HepG2 (cell line): ENCODE data around the gene ZNHIT1. TPM values are rescaled to one million over a fixed set of nuclear protein-coding genes. Genes with fewer than 3 reads are reported as not detected.
A peak's percentile ranks its signal among the peaks of the same experiment; 100 is the strongest.

ENCODE experiments used
- BRD4 ChIP-seq: sonication (generic); formaldehyde crosslinking; IDR thresholded peaks from 2 replicates; pipeline ENCODE4 v1.4.0; 2020; ENCODE audit warnings: missing genetic modification reagents
- CBFB ChIP-seq: sonication (generic); formaldehyde crosslinking; IDR thresholded peaks from 2 replicates; pipeline ENCODE4 v1.4.0; 2020; ENCODE audit warnings: missing genetic modification reagents
- DNMT3B ChIP-seq: conservative IDR thresholded peaks from 2 replicates; pipeline ENCODE4 v1.6.1; 2016; ENCODE audit warnings: missing biosample characterization, control low read depth
- GTF2F1 ChIP-seq: fragments of 150-350 bp; IDR thresholded peaks from 2 replicates; pipeline ENCODE4 v1.6.1; 2014; ENCODE audit warnings: low read length
- HES4 ChIP-seq: sonication (generic); formaldehyde crosslinking; IDR thresholded peaks from 2 replicates; pipeline ENCODE4 v1.9.0; 2021; ENCODE audit warnings: mild to moderate bottlenecking, missing genetic modification reagents, borderline replicate concordance
- HNF4A ChIP-seq: sonication (generic); formaldehyde crosslinking; IDR thresholded peaks from 2 replicates; pipeline ENCODE4 v1.4.0; 2020; ENCODE audit warnings: missing genetic modification reagents
- MBNL3 ChIP-seq: fragments of 250-450 bp; sonication (Bioruptor Pico); conservative IDR thresholded peaks from 2 replicates; pipeline ENCODE4 v1.8.0; 2022; ENCODE audit warnings: mild to moderate bottlenecking, inconsistent platforms
- MIXL1 ChIP-seq: IDR thresholded peaks from 2 replicates; pipeline ENCODE4 v1.6.1; 2016
- MLLT10 ChIP-seq: sonication (generic); formaldehyde crosslinking; IDR thresholded peaks from 2 replicates; pipeline ENCODE4 v1.4.0; 2020; ENCODE audit warnings: missing genetic modification reagents
- NCOA2 ChIP-seq: sonication (generic); formaldehyde crosslinking; IDR thresholded peaks from 2 replicates; pipeline ENCODE4 v1.8.0; 2022; ENCODE audit warnings: inconsistent platforms
- NR3C1 ChIP-seq: sonication (generic); formaldehyde crosslinking; IDR thresholded peaks from 2 replicates; pipeline ENCODE4 v1.4.0; 2020; ENCODE audit warnings: missing genetic modification reagents
- PCBP1 ChIP-seq: fragments of 200-400 bp; formaldehyde crosslinking; IDR thresholded peaks from 2 replicates; pipeline ENCODE4 v1.6.1; 2017; ENCODE audit warnings: mild to moderate bottlenecking, low read depth, low read length, borderline replicate concordance
- REXO4 ChIP-seq: sonication (generic); formaldehyde crosslinking; IDR thresholded peaks from 2 replicates; pipeline ENCODE4 v1.8.0; 2022; ENCODE audit warnings: missing genetic modification reagents, mild to moderate bottlenecking, borderline replicate concordance
- RFX1 ChIP-seq: fragments of 450-650 bp; IDR thresholded peaks from 2 replicates; pipeline ENCODE4 v1.6.1; 2017
- SALL2 ChIP-seq: sonication (generic); formaldehyde crosslinking; IDR thresholded peaks from 2 replicates; pipeline ENCODE4 v1.8.1; 2023; ENCODE audit warnings: mild to moderate bottlenecking, missing genetic modification reagents, inconsistent platforms
- TAF1 ChIP-seq: sonication (generic); formaldehyde crosslinking; IDR thresholded peaks from 2 replicates; pipeline ENCODE4 v1.4.0; 2020; ENCODE audit warnings: missing genetic modification reagents
- ZFP36 ChIP-seq: fragments of 150-350 bp; IDR thresholded peaks from 2 replicates; pipeline ENCODE4 v1.6.1; 2018; ENCODE audit warnings: borderline replicate concordance, low read length, low read depth; ENCODE audit not compliant: partially characterized antibody
- ZNF143 ChIP-seq: sonication (generic); formaldehyde crosslinking; IDR thresholded peaks from 2 replicates; pipeline ENCODE4 v1.4.0; 2020; ENCODE audit warnings: missing genetic modification reagents
- ZNF18 ChIP-seq: sonication (generic); formaldehyde crosslinking; IDR thresholded peaks from 2 replicates; pipeline ENCODE4 v1.8.0; 2022; ENCODE audit warnings: mild to moderate bottlenecking, missing genetic modification reagents; ENCODE audit not compliant: insufficient replicate concordance
- ZNF205 ChIP-seq: IDR thresholded peaks from 2 replicates; pipeline ENCODE4 v1.6.1; 2018; ENCODE audit warnings: missing biosample characterization, missing genetic modification reagents
- ZNF576 ChIP-seq: sonication (generic); formaldehyde crosslinking; IDR thresholded peaks from 2 replicates; pipeline ENCODE4 v1.4.0; 2020; ENCODE audit warnings: mild to moderate bottlenecking, missing genetic modification reagents
- ZNF629 ChIP-seq: sonication (generic); formaldehyde crosslinking; conservative IDR thresholded peaks from 2 replicates; pipeline ENCODE4 v1.5.0; 2020; ENCODE audit warnings: missing genetic modification reagents
- ZSCAN30 ChIP-seq: sonication (generic); formaldehyde crosslinking; IDR thresholded peaks from 2 replicates; pipeline ENCODE4 v1.5.0; 2020; ENCODE audit warnings: mild to moderate bottlenecking, missing genetic modification reagents
- polyA plus RNA-seq, 8 experiments: library from polyadenylated mRNA; depleted of rRNA in 3 of 8; stranded (reverse) in 7 of 8; unstranded in 1 of 8; fragments of >200 nt; fragmentation: Illumina TruSeq in 4 of 8; extraction: Trizol in 4 of 8; gene quantifications; 2 replicates each; pipeline versions ENCODE4 v1.2.1 to v1.2.3, GENCODE V29; 2011 to 2016; ENCODE audit warnings: low read depth in 4 of 8, missing spikeins in 1 of 8, mixed read lengths in 1 of 8; ENCODE audit not compliant: insufficient read depth in 1 of 8
- total RNA-seq, 5 experiments: library from RNA; depleted of rRNA; stranded (reverse); fragments of >200 nt; fragmentation: Illumina TruSeq; extraction: Trizol; gene quantifications; 2 replicates each; pipeline ENCODE4 v1.2.3, GENCODE V29; 2016; ENCODE audit warnings: low read depth in 1 of 5
- TF ChIP-seq, protein P1 (sequence below): sonication (generic); formaldehyde crosslinking; IDR thresholded peaks from 2 replicates; pipeline ENCODE4 v1.8.1; 2023; ENCODE audit warnings: missing genetic modification reagents, inconsistent platforms, borderline replicate concordance
- TF ChIP-seq, protein P2 (sequence below): sonication (generic); formaldehyde crosslinking; IDR thresholded peaks from 2 replicates; pipeline ENCODE4 v1.4.0; 2020; ENCODE audit warnings: missing genetic modification reagents
- TF ChIP-seq, protein P3 (sequence below): sonication (generic); formaldehyde crosslinking; IDR thresholded peaks from 2 replicates; pipeline ENCODE4 v1.4.0; 2020; ENCODE audit warnings: mild to moderate bottlenecking, low read depth, missing genetic modification reagents

ZNHIT1 gene
- total and polyA plus RNA-seq, 2 of the 13 experiments (the other 11 are each of a cell fraction or from before 2014, with no cell fraction given) = 32.5 to 64.5 TPM

GRCh38 chr7:101251871-101252659 is 34.1 kb downstream of the ZNHIT1 start (continued):
- TF ChIP-seq TAF1 (CRISPR knock-in tag) (peak; percentile 71), ZNF576 (CRISPR knock-in tag) (no peak), NR3C1 (no peak), HES4 (CRISPR knock-in tag) (no peak), RFX1 (no peak), DNMT3B (CRISPR knock-in tag) (0 out of 2 replicates have a peak, but pooled peaks have one; percentile 44), ZNF629 (CRISPR knock-in tag) (no peak), ZNF205 (CRISPR knock-in tag) (peak; percentile 39; the same call in 1 of the 2 replicates), ZNF18 (CRISPR knock-in tag) (peak; percentile 12), MBNL3 (no peak), HNF4A (CRISPR knock-in tag) (no peak), NCOA2 (no peak), ZSCAN30 (CRISPR knock-in tag) (no peak), MLLT10 (CRISPR knock-in tag) (no peak), MIXL1 (CRISPR knock-in tag) (no peak), CBFB (CRISPR knock-in tag) (no peak), ZFP36 (no peak), ZNF143 (CRISPR knock-in tag) (peak; percentile 52; the same call in 1 of the 2 replicates), SALL2 (peak; percentile 59; the same call in 1 of the 2 replicates), PCBP1 (no peak), BRD4 (no peak), GTF2F1 (no peak), REXO4 (CRISPR knock-in tag) (no peak)
- TF ChIP-seq, protein P1, sequence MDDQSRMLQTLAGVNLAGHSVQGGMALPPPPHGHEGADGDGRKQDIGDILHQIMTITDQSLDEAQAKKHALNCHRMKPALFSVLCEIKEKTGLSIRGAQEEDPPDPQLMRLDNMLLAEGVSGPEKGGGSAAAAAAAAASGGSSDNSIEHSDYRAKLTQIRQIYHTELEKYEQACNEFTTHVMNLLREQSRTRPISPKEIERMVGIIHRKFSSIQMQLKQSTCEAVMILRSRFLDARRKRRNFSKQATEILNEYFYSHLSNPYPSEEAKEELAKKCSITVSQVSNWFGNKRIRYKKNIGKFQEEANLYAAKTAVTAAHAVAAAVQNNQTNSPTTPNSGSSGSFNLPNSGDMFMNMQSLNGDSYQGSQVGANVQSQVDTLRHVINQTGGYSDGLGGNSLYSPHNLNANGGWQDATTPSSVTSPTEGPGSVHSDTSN = no peak
- TF ChIP-seq, protein P2, sequence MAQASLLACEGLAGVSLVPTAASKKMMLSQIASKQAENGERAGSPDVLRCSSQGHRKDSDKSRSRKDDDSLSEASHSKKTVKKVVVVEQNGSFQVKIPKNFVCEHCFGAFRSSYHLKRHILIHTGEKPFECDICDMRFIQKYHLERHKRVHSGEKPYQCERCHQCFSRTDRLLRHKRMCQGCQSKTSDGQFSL (CRISPR knock-in tag) = no peak
- TF ChIP-seq, protein P3, sequence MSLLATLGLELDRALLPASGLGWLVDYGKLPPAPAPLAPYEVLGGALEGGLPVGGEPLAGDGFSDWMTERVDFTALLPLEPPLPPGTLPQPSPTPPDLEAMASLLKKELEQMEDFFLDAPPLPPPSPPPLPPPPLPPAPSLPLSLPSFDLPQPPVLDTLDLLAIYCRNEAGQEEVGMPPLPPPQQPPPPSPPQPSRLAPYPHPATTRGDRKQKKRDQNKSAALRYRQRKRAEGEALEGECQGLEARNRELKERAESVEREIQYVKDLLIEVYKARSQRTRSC (CRISPR knock-in tag) = no peak; the same call in 1 of the 2 replicates
